A673 (cell line): ENCODE measurements around the gene KCNK5.

ENCODE experiments used
- EZH2 ChIP-seq: fragments of 200-600 bp; sonication (generic); IDR thresholded peaks from 2 replicates; pipeline ENCODE4 v1.6.1; 2017; ENCODE audit warnings: borderline replicate concordance, low read depth, mild to moderate bottlenecking, mixed read lengths, antibody characterized with exemption, low read length; ENCODE audit not compliant: poor library complexity, severe bottlenecking
- TF ChIP-seq, protein P1 (sequence below): fragments of 300-800, 200-600 bp; sonication (generic); conservative IDR thresholded peaks from 2 replicates; pipeline ENCODE4 v1.5.1; 2017; ENCODE audit warnings: low read depth, mild to moderate bottlenecking, antibody characterized with exemption, low read length, moderate library complexity, mixed read lengths

DNA sequence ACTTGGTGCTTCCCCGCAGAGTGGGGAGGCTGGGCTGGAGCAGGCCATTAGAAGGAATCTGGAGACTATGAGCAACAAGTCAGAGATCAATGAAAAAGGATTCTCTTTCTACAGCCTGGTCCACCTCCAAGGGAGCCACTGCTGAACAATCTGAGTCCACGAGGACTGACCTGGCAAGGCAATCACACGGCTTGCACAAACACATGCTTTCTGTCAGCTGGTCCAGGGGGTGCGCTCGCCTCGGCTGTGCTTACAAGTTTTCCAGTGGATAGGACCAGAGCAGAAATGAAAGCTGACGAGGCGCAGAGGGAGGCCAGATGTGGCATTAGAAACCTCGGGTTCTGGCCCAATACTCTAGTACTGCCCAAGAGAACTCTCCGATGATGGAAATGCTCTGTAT lies 18.1 kb downstream of the KCNK5 start:
- TF ChIP-seq, protein P1, sequence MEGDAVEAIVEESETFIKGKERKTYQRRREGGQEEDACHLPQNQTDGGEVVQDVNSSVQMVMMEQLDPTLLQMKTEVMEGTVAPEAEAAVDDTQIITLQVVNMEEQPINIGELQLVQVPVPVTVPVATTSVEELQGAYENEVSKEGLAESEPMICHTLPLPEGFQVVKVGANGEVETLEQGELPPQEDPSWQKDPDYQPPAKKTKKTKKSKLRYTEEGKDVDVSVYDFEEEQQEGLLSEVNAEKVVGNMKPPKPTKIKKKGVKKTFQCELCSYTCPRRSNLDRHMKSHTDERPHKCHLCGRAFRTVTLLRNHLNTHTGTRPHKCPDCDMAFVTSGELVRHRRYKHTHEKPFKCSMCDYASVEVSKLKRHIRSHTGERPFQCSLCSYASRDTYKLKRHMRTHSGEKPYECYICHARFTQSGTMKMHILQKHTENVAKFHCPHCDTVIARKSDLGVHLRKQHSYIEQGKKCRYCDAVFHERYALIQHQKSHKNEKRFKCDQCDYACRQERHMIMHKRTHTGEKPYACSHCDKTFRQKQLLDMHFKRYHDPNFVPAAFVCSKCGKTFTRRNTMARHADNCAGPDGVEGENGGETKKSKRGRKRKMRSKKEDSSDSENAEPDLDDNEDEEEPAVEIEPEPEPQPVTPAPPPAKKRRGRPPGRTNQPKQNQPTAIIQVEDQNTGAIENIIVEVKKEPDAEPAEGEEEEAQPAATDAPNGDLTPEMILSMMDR, result no peak
- TF ChIP-seq EZH2, result no peak
